GM12872 (cell line): ENCODE measurements around the gene LTO1.

Source experiments
- CTCF ChIP-seq: IDR thresholded peaks from 3 replicates; pipeline ENCODE4 v1.5.1; 2011; ENCODE audit warnings: low read depth, mild to moderate bottlenecking, low read length, moderate library complexity; ENCODE audit not compliant: insufficient read depth

LTO1 gene

GRCh38 chr11:69648679-69649575 lies 26.2 kb downstream of the LTO1 start:
- no peak for TF ChIP-seq CTCF

GRCh38 chr11:69647761-69648497 lies 27.2 kb downstream of the LTO1 start:
- TF ChIP-seq CTCF = no peak

GRCh38 chr11:69647390-69647748 lies 27.8 kb downstream of the LTO1 start:
- TF ChIP-seq CTCF = no peak

GRCh38 chr11:69646493-69647389 lies 28.4 kb downstream of the LTO1 start:
- no peak for TF ChIP-seq CTCF

- no peak for TF ChIP-seq CTCF
Observed at GRCh38 chr11:69645801-69646492, 29.2 kb downstream of the LTO1 start.

GRCh38 chr11:69644962-69645675 lies 30.0 kb downstream of the LTO1 start:
- TF ChIP-seq CTCF = no peak
